PC-9 (cell line): ENCODE results near the gene ELMO1.

Source experiments
- CTCF ChIP-seq: fragments of 200-600 bp; sonication (generic); conservative IDR thresholded peaks from 2 replicates; pipeline ENCODE4 v1.6.1; 2017; ENCODE audit warnings: mixed run types, antibody characterized with exemption, mild to moderate bottlenecking, moderate library complexity
- EZH2 ChIP-seq: fragments of 200-600 bp; sonication (generic); IDR thresholded peaks from 2 replicates; pipeline ENCODE4 v1.8.0; 2017; ENCODE audit warnings: antibody characterized with exemption, low read depth

GRCh38 chr7:37102518-37103137 is 346.0 kb downstream of the ELMO1 start:
- TF ChIP-seq CTCF = no peak
- TF ChIP-seq EZH2 = no peak
